Prostate gland (tissue), 2 donors: ENCODE results near the gene ARHGEF3. TPM values are rescaled to one million over a fixed set of nuclear protein-coding genes. Genes with fewer than 3 reads are reported as not detected.

Experiments used
- DNase-seq: peaks from one replicate; pipeline ENCODE4 v3.0.0-alpha.2; 2019; ENCODE audit warnings: low spot score
- H3K27ac ChIP-seq, 2 donors: fragments of 200-600 bp; sonication (generic); 2 replicates each; pipeline ENCODE4 v1.5.1; 2017 to 2019
- H3K27me3 ChIP-seq: fragments of 200-600 bp; sonication (generic); replicated peaks from 2 replicates; pipeline ENCODE4 v1.5.1; 2019; ENCODE audit not compliant: insufficient read depth
- H3K36me3 ChIP-seq, 2 donors: fragments of 200-600 bp; sonication (generic); 1 replicate in 1 of 2; 2 replicates in 1 of 2; pipeline versions ENCODE4 v1.5.1 to v1.8.1; 2017 to 2019
- H3K4me1 ChIP-seq: fragments of 200-600 bp; sonication (generic); replicated peaks from 2 replicates; pipeline ENCODE4 v1.5.1; 2019
- H3K4me3 ChIP-seq, 2 donors: fragments of 200-600 bp; sonication (generic); 2 replicates each; pipeline ENCODE4 v1.5.1; 2017 to 2019
- H3K9me3 ChIP-seq: fragments of 200-600 bp; sonication (generic); 2 replicates; pipeline ENCODE4 v1.5.1; 2017
- POLR2A ChIP-seq: fragments of 450-650 bp; IDR thresholded peaks from one replicate; pipeline ENCODE4 v1.6.1; 2016; ENCODE audit warnings: antibody characterized with exemption, mild to moderate bottlenecking
- POLR2AphosphoS5 ChIP-seq: sonication (generic); formaldehyde crosslinking; IDR thresholded peaks from one replicate; pipeline ENCODE4 v1.6.1; 2017; ENCODE audit warnings: antibody characterized with exemption
- WGBS: methylation state at CpG from one replicate; pipeline ENCODE4 v1.1.5; 2018; 5-methylcytosine and 5-hydroxymethylcytosine counted together
- intact Hi-C: fragments of 100-400 bp; cut with DNase I; formaldehyde crosslinking; loops from one replicate; pipeline ENCODE4 v1.14.2; 2022
- total RNA-seq, 2 donors: library from RNA; depleted of rRNA; stranded (reverse); fragments of >200 nt; gene quantifications; one replicate each; pipeline ENCODE4 v1.1.0, GENCODE V29; 2016
- TF ChIP-seq, protein P1 (sequence below), 4 experiments: fragments of 200-600 bp in 2 of 4; fragments of 450-650 bp in 2 of 4; sonication (generic) in 2 of 4; IDR thresholded peaks; 1 replicate in 3 of 4; 2 replicates in 1 of 4; pipeline ENCODE4 v1.5.1; 2016 to 2019; ENCODE audit warnings: antibody characterized with exemption in 4 of 4, mild to moderate bottlenecking in 2 of 4, moderate library complexity in 2 of 4

Gene ARHGEF3
- total RNA-seq, 2 donors from 2014 or later: 21.6 to 59.4 TPM

DNA sequence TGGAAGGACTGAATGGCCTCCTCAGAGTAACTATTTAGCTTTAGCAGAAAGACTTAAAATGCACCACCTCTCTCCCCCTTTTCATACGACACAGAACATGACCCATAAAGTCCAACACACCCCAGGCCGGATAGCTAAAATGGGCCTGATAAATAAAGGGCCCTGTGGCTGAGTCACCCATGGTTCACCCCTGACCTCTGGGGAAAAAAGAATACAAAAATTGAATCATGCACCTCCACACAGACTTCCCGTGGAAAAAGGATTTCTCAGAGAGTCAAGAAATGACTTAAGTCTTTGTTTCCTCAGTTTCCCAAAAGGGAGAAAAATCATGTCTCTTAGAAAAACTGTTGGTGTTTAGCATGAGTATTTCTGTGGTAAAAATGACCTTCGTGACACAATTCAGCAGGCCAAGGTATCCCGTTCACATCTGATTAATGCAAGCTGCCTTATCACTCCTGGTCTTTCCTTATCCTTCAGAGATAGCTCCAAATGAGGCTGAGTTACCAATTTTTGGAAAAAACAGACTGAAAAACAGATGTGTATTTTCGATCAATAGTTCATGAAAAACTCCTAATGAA is 34.0 kb upstream of the ARHGEF3 start:
- intact Hi-C loops: no loop called here
- no peaks in the 10 kb centered on the region for H3K4me1 ChIP-seq
- no peaks in the 10 kb centered on the region for H3K9me3 ChIP-seq
- H3K27ac ChIP-seq: no peak overlapping the region
- no peak overlapping the region for H3K4me3 ChIP-seq
- no peaks in the 10 kb centered on the region for H3K36me3 ChIP-seq
- no peak for DNase-seq
- TF ChIP-seq, protein P1, sequence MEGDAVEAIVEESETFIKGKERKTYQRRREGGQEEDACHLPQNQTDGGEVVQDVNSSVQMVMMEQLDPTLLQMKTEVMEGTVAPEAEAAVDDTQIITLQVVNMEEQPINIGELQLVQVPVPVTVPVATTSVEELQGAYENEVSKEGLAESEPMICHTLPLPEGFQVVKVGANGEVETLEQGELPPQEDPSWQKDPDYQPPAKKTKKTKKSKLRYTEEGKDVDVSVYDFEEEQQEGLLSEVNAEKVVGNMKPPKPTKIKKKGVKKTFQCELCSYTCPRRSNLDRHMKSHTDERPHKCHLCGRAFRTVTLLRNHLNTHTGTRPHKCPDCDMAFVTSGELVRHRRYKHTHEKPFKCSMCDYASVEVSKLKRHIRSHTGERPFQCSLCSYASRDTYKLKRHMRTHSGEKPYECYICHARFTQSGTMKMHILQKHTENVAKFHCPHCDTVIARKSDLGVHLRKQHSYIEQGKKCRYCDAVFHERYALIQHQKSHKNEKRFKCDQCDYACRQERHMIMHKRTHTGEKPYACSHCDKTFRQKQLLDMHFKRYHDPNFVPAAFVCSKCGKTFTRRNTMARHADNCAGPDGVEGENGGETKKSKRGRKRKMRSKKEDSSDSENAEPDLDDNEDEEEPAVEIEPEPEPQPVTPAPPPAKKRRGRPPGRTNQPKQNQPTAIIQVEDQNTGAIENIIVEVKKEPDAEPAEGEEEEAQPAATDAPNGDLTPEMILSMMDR (IDR thresholded peaks at IDR 0.05): no peak
- TF ChIP-seq POLR2A (no peak), POLR2AphosphoS5 (no peak)
- WGBS: 90% methylated on average over 6 of the region's 6 CpGs
- no peaks in the 10 kb centered on the region for H3K27me3 ChIP-seq

DNA sequence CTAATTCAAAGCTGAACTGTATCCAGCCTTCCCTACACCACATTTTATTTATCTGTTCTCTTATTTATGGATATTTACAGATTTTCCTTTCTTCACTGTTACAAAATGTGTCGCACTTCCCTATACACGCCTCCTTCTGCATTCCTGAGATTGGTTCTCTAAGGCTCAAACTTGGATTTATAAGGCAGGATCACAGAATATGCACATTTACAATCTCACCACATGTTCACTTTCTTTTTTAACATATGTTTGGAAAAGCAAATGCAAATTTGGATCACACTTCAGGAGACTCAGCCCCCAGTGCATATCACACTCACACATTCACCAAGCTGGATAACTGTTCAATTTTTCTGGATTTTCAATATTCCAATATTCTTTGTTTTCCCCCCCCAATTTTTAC is 31.8 kb upstream of the ARHGEF3 start:
- DNase-seq: no peak
- intact Hi-C loops: no loop called here
- no peak overlapping the region for H3K27ac ChIP-seq
- H3K4me1 ChIP-seq: no peaks in the 10 kb centered on the region
- no peaks in the 10 kb centered on the region for H3K27me3 ChIP-seq
- H3K9me3 ChIP-seq: no peaks in the 10 kb centered on the region
- no peak overlapping the region for H3K4me3 ChIP-seq
- TF ChIP-seq, protein P1 (IDR thresholded peaks at IDR 0.05): no peak
- no peak for TF ChIP-seq POLR2A
- TF ChIP-seq POLR2AphosphoS5: no peak
- 80% methylated on average over 2 of the region's 2 CpGs for WGBS
- no peaks in the 10 kb centered on the region for H3K36me3 ChIP-seq

DNA sequence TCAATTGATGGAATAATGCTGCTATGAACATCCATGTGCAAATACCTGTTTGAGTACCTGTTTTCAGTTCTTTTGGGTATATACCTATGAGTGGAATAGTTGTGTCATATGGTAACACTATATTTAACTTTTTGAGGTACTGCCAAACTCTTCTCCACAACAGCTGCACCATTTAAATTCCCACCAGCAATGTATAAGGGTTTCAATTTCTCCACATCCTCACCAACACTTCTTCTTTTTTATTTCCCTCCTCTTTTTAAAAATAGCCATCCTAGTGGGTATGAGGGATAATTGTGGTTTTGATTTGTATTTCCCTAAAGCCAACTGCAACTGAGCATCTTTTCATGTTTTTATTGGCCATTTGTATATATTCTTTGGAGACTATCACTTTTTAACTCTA is 31.3 kb upstream of the ARHGEF3 start:
- no peaks in the 10 kb centered on the region for H3K9me3 ChIP-seq
- TF ChIP-seq POLR2A (no peak), POLR2AphosphoS5 (no peak)
- TF ChIP-seq, protein P1 (IDR thresholded peaks at IDR 0.05): no peak
- intact Hi-C loops: no loop called here
- no peaks in the 10 kb centered on the region for H3K36me3 ChIP-seq
- no peaks in the 10 kb centered on the region for H3K4me1 ChIP-seq
- DNase-seq: no peak
- H3K4me3 ChIP-seq: no peak overlapping the region
- H3K27me3 ChIP-seq: no peaks in the 10 kb centered on the region
- H3K27ac ChIP-seq: no peak overlapping the region

- Histone ChIP-seq H3K9me3 (no peaks in the 10 kb centered on the region), H3K4me1 (no peaks in the 10 kb centered on the region), H3K4me3 (no peak overlapping the region), H3K36me3 (no peaks in the 10 kb centered on the region), H3K27me3 (no peaks in the 10 kb centered on the region), H3K27ac (no peak overlapping the region)
- intact Hi-C loops: no loop called here
- TF ChIP-seq, protein P1 (IDR thresholded peaks at IDR 0.05): no peak
- TF ChIP-seq POLR2A (no peak), POLR2AphosphoS5 (no peak)
- DNase-seq: no peak
- 73% methylated on average over 3 of the region's 3 CpGs for WGBS
Measured at GRCh38 chr3:56831572-56831971, 29.8 kb upstream of the ARHGEF3 start.

GRCh38 chr3:56830884-56831283 is 29.1 kb upstream of the ARHGEF3 start:
- H3K36me3 ChIP-seq: no peaks in the 10 kb centered on the region
- no peak for DNase-seq
- no peak overlapping the region for H3K27ac ChIP-seq
- H3K4me1 ChIP-seq: no peaks in the 10 kb centered on the region
- H3K4me3 ChIP-seq: no peak overlapping the region
- H3K27me3 ChIP-seq: no peaks in the 10 kb centered on the region
- no peaks in the 10 kb centered on the region for H3K9me3 ChIP-seq
- TF ChIP-seq POLR2A (no peak), POLR2AphosphoS5 (no peak)
- TF ChIP-seq, protein P1 (IDR thresholded peaks at IDR 0.05): no peak
- intact Hi-C loops: no loop called here
- 71% methylated on average over 2 of the region's 2 CpGs for WGBS
